Smooth muscle cell of the coronary artery (primary cell): ENCODE results near the gene KIR2DL3. TPM values are rescaled to one million over a fixed set of nuclear protein-coding genes. Genes with fewer than 3 reads are reported as not detected.

Experiments used
- total RNA-seq: library from RNA; depleted of rRNA; stranded (reverse); fragments of >200 nt; gene quantifications from 2 replicates; pipeline ENCODE4 v1.2.3, GENCODE V29; 2014; ENCODE audit warnings: low replicate concordance

KIR2DL3 gene
- total RNA-seq, result not detected in 2 replicates

DNA sequence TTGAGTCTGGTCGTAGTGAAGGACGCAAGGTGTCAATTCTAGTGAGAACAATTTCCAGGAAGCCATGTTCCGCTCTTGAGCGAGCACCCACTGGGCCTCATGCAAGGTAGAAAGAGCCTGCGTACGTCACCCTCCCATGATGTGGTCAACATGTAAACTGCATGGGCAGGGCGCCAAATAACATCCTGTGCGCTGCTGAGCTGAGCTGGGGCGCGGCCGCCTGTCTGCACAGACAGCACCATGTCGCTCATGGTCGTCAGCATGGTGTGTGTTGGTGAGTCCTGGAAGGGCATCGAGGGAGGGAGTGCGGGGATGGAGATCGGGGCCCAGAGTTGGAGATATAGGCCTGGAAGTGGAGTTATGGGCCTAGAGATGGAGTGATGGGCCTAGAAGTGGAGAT, at the start of gene KIR2DL3:
KIR2DL3 (plus strand) TSS at position 208 of the 400 bp plus-strand sequence; CDS start at position 241, 33 bp downstream.

DNA sequence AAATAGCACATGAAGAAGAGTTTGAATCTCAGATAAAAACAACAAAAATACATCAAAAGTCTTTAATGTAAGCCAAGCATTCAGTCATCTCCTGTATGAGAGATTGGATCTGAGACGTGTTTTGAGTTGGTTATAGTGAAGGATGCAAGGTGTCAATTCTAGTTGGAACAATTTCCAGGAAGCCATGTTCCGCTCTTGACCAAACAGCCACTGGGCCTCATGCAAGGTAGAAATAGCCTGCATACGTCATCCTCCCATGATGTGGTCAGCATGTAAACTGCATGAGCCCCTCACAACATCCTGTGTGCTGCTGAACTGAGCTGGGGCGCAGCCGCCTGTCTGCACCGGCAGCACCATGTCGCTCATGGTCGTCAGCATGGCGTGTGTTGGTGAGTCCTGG, 14.2 kb upstream of the KIR2DL3 start, which contains the start of gene KIR3DL3:
KIR3DL3 (plus strand) TSS at position 301 of the 400 bp plus-strand sequence; CDS start at position 356, 55 bp downstream.

DNA sequence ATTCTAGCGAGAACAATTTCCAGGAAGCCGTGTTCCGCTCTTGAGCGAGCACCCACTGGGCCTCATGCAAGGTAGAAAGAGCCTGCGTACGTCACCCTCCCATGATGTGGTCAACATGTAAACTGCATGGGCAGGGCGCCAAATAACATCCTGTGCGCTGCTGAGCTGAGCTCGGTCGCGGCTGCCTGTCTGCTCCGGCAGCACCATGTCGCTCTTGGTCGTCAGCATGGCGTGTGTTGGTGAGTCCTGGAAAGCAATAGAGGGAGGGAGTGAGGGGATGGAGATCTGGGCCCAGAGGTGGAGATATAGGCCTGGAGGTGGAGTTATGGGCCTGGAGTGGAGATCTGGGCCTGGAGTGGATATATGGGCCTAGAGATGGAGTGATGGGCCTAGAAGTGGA, 31.3 kb downstream of the KIR2DL3 start, which contains the start of gene KIR2DL1:
KIR2DL1 (plus strand) TSS at position 148 of the 400 bp plus-strand sequence; CDS start at position 206, 58 bp downstream.

Other genes with a start within 250 kb of the KIR2DL3 start
- gene LAIR2, start 235.7 kb upstream of the KIR2DL3 start, total RNA-seq, result not detected in 2 replicates
- gene LILRA2, start 164.7 kb upstream of the KIR2DL3 start, total RNA-seq, result not detected in 2 replicates
- gene LILRA1, start 144.9 kb upstream of the KIR2DL3 start, total RNA-seq, result not detected in 2 replicates
- gene LILRB1, start 108.0 kb upstream of the KIR2DL3 start, total RNA-seq, result not detected in 2 replicates
- gene LILRB4, start 75.5 kb upstream of the KIR2DL3 start, total RNA-seq, result not detected in 2 replicates
- gene KIR3DL3, start 14.1 kb upstream of the KIR2DL3 start, total RNA-seq, result not detected in 2 replicates
- gene KIR2DL1, start 31.3 kb downstream of the KIR2DL3 start, total RNA-seq, result not detected in 2 replicates
- not detected in 2 replicates for gene KIR2DL4, start 65.1 kb downstream of the KIR2DL3 start, total RNA-seq
- not detected in 2 replicates for gene KIR3DL1, start 78.0 kb downstream of the KIR2DL3 start, total RNA-seq
- not detected in 2 replicates for gene KIR2DS4, start 94.2 kb downstream of the KIR2DL3 start, total RNA-seq
- not detected in 2 replicates for gene KIR3DL2, start 111.9 kb downstream of the KIR2DL3 start, total RNA-seq
- not detected in 2 replicates for gene FCAR, start 135.7 kb downstream of the KIR2DL3 start, total RNA-seq
- not detected in 2 replicates for gene NCR1, start 167.6 kb downstream of the KIR2DL3 start, total RNA-seq
- gene NLRP7, start 209.0 kb downstream of the KIR2DL3 start, total RNA-seq, result not detected in 2 replicates
- gene NLRP2, start 227.9 kb downstream of the KIR2DL3 start, total RNA-seq, result 0.15 and 0.47 TPM in 2 replicates